Breast epithelium (tissue), 4 donors: ENCODE results near the gene SHISA6. TPM values are rescaled to one million over a fixed set of nuclear protein-coding genes. Genes with fewer than 3 reads are reported as not detected.
"Not testable (repeated sequence)": the region's sequence is repeated elsewhere in the genome, so short reads cannot be mapped to it uniquely, and the experiment has no call there.

Experiments used
- DNase-seq, 2 donors: peaks; one replicate each; pipeline ENCODE4 v3.0.0-alpha.2; 2019; ENCODE audit warnings: low spot score in 2 of 2
- H3K27ac ChIP-seq, 2 donors: fragments of 200-600 bp; sonication (generic) in 1 of 2; one replicate each; pipeline ENCODE4 v1.5.1; 2016 to 2019; ENCODE audit warnings: mild to moderate bottlenecking in 1 of 2
- H3K27me3 ChIP-seq, 2 donors: fragments of 200-600 bp; sonication (generic) in 1 of 2; one replicate each; pipeline versions ENCODE4 v1.5.1 to v1.6.0; 2017 to 2019; ENCODE audit warnings: control low read depth in 1 of 2, mild to moderate bottlenecking in 1 of 2
- H3K36me3 ChIP-seq: fragments of 200-600 bp; one replicate; pipeline ENCODE4 v1.5.1; 2019
- H3K4me1 ChIP-seq, 2 donors: fragments of 200-600 bp; sonication (generic); one replicate each; pipeline ENCODE4 v1.5.1; 2016 to 2019; ENCODE audit warnings: control low read depth in 1 of 2
- H3K4me3 ChIP-seq, 3 donors: fragments of 200-600 bp; sonication (generic); 1 replicate in 2 of 3; 2 replicates in 1 of 3; pipeline ENCODE4 v1.5.1; 2016 to 2019; ENCODE audit warnings: mild to moderate bottlenecking in 3 of 3, moderate library complexity in 2 of 3
- H3K9me3 ChIP-seq, 2 donors: fragments of 200-600 bp; sonication (generic) in 1 of 2; one replicate each; pipeline ENCODE4 v1.5.1; 2016 to 2019; ENCODE audit warnings: control low read depth in 1 of 2
- POLR2A ChIP-seq: fragments of 450-650 bp; IDR thresholded peaks from one replicate; pipeline ENCODE4 v1.6.1; 2016; ENCODE audit warnings: antibody characterized with exemption, mild to moderate bottlenecking, moderate library complexity
- POLR2AphosphoS5 ChIP-seq, 3 donors: sonication (generic); formaldehyde crosslinking; IDR thresholded peaks; one replicate each; pipeline ENCODE4 v1.6.1; 2017; ENCODE audit warnings: antibody characterized with exemption in 3 of 3
- intact Hi-C: fragments of 100-400 bp; cut with DNase I; formaldehyde crosslinking; loops from one replicate; pipeline ENCODE4 v1.15.1; 2023; ENCODE audit warnings: low total_unique reads
- total RNA-seq, 3 donors: library from RNA; depleted of rRNA; stranded (reverse); fragments of >200 nt; gene quantifications; one replicate each; pipeline ENCODE4 v1.1.0, GENCODE V29; 2016
- TF ChIP-seq, protein P1 (sequence below), 3 donors: fragments of 450-650 bp; IDR thresholded peaks; one replicate each; pipeline ENCODE4 v1.5.1; 2016 to 2017; ENCODE audit warnings: antibody characterized with exemption in 3 of 3, mild to moderate bottlenecking in 3 of 3, moderate library complexity in 3 of 3

The SHISA6 gene
- total RNA-seq, 3 donors from 2014 or later = 0.44 to 5.3 (median 3.3) TPM

DNA sequence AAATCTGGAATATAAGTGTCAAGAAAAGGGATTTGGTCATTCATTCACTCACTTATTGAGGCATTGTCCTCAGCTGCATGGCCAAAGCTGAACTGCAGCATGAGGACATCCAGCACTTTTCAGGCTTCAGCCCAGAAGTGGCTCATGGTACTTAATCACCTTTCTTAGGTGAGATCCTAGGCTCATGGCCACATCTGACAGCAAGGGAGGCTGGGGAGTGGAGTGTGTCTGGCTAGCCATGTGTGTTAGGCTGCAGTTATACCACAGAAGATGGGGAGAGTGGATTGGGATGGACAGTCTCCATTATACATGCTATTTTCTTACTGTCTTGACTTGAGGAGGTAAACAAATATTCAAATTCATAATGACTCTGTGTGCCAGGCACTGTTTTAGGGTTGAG is 68.8 kb downstream of the SHISA6 start:
- Histone ChIP-seq H3K27me3 (no peaks in the 10 kb centered on the region), H3K4me3 (no peak overlapping the region), H3K27ac (no peak overlapping the region), H3K4me1 (no peaks in the 10 kb centered on the region), H3K9me3 (no peaks in the 10 kb centered on the region), H3K36me3 (no peaks in the 10 kb centered on the region)
- no peak for TF ChIP-seq POLR2A
- TF ChIP-seq, protein P1, sequence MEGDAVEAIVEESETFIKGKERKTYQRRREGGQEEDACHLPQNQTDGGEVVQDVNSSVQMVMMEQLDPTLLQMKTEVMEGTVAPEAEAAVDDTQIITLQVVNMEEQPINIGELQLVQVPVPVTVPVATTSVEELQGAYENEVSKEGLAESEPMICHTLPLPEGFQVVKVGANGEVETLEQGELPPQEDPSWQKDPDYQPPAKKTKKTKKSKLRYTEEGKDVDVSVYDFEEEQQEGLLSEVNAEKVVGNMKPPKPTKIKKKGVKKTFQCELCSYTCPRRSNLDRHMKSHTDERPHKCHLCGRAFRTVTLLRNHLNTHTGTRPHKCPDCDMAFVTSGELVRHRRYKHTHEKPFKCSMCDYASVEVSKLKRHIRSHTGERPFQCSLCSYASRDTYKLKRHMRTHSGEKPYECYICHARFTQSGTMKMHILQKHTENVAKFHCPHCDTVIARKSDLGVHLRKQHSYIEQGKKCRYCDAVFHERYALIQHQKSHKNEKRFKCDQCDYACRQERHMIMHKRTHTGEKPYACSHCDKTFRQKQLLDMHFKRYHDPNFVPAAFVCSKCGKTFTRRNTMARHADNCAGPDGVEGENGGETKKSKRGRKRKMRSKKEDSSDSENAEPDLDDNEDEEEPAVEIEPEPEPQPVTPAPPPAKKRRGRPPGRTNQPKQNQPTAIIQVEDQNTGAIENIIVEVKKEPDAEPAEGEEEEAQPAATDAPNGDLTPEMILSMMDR (IDR thresholded peaks at IDR 0.05) = no peak
- TF ChIP-seq POLR2AphosphoS5 (IDR thresholded peaks at IDR 0.05) = no peak
- intact Hi-C loops = no loop called here
- DNase-seq = no peak

DNA sequence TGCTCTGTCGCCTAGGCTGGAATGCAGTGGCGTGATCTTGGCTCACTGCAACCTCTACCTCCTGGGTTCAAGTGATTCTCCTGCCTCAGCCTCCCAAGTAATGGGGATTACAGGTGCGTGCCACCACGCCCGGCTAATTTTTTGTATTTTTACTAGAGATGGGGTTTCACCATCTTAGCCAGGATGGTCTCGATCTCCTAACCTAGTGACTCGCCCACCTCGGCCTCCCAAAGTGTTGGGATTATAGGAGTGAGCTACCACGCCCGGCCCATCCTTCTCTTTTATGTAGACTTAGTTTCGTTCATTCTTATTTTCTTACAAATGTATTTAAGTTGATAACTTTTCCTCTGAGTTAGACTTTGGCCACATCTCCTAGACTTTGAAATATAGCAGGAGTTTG is 75.4 kb downstream of the SHISA6 start:
- H3K27me3 ChIP-seq, H3K27ac ChIP-seq, H3K4me1 ChIP-seq, H3K9me3 ChIP-seq, H3K36me3 ChIP-seq, intact Hi-C loops, H3K4me3 ChIP-seq, DNase-seq: not testable (repeated sequence)

DNA sequence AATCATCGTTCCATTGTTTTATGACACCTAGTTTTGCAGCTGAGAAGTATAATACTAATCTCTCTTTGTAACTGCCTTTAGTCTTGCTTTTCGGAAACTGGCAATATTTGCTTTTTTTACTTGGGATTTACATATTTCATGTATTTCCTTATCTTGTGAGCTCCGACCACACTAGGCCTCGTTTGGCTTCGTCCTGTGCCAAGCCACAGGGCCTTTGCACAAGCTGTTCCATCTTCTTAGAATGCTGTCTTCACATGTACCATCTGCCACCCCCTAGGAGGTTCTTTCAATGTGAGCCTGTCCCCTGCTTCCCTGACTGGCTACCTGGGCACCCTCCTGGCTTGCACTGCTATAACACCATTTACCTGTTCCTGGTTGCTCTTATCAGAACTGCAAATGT is 77.2 kb downstream of the SHISA6 start:
- no peak overlapping the region for H3K27ac ChIP-seq
- no peak overlapping the region for H3K4me3 ChIP-seq
- intact Hi-C loops = no loop called here
- H3K9me3 ChIP-seq = no peaks in the 10 kb centered on the region
- DNase-seq = no peak
- H3K36me3 ChIP-seq = no peaks in the 10 kb centered on the region
- H3K4me1 ChIP-seq = no peaks in the 10 kb centered on the region
- no peak for TF ChIP-seq POLR2A
- TF ChIP-seq, protein P1 (IDR thresholded peaks at IDR 0.05) = no peak
- no peak for TF ChIP-seq POLR2AphosphoS5 (IDR thresholded peaks at IDR 0.05)
- no peaks in the 10 kb centered on the region for H3K27me3 ChIP-seq

DNA sequence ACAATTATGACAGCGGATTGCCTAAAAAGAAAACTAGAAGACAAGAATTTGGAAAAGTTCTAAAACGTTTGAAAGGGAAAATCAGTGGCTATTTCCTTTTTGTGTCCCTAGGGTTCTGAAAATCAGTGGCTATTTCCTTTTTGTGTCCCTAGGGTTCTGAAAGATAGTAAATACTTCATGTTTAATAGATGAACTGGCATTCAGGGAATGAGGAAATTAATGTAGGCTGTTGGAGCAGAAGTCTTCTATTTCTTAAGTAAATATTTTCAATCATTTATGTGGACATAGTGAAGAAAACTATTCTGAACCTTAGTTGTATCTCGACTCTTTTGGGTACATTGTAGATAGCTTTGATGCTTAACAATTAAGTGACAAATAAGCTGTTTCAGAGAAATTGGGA is 78.9 kb downstream of the SHISA6 start:
- DNase-seq = no peak
- intact Hi-C loops = no loop called here

DNA sequence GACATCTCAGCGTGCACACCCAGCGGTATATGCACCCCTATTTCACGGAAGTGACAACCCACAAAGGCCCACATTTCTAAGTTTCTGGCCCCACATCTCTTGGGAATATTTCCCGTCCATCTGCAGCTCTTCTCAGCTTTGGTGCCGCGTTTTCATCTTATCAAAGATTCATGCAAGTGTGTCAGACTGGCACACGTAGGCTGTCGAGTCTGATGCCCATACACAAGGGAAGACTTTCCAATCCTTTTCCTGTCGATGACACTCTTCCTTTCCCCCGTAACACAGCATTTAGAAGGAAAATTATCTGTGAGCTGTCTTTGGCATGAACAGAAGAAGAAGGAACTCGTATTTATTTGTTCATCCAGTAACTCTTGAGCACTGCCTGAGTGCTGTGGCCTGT is 83.0 kb downstream of the SHISA6 start:
- TF ChIP-seq, protein P1 (IDR thresholded peaks at IDR 0.05) = no peak
- TF ChIP-seq POLR2AphosphoS5 (IDR thresholded peaks at IDR 0.05) (no peak), POLR2A (no peak)
- Histone ChIP-seq H3K4me1 (no peaks in the 10 kb centered on the region), H3K36me3 (no peaks in the 10 kb centered on the region), H3K4me3 (no peak overlapping the region), H3K9me3 (no peaks in the 10 kb centered on the region), H3K27ac (no peak overlapping the region), H3K27me3 (no peaks in the 10 kb centered on the region)
- DNase-seq = no peak
- intact Hi-C loops = no loop called here

More for the DNA sequence above, 78.9 kb downstream of the SHISA6 start:
- Histone ChIP-seq H3K4me3 (no peak overlapping the region), H3K9me3 (no peaks in the 10 kb centered on the region), H3K36me3 (no peaks in the 10 kb centered on the region), H3K4me1 (no peaks in the 10 kb centered on the region), H3K27me3 (no peaks in the 10 kb centered on the region), H3K27ac (no peak overlapping the region)
- no peak for TF ChIP-seq POLR2A
- TF ChIP-seq, protein P1 (IDR thresholded peaks at IDR 0.05) = no peak
- TF ChIP-seq POLR2AphosphoS5 (IDR thresholded peaks at IDR 0.05) = no peak

DNA sequence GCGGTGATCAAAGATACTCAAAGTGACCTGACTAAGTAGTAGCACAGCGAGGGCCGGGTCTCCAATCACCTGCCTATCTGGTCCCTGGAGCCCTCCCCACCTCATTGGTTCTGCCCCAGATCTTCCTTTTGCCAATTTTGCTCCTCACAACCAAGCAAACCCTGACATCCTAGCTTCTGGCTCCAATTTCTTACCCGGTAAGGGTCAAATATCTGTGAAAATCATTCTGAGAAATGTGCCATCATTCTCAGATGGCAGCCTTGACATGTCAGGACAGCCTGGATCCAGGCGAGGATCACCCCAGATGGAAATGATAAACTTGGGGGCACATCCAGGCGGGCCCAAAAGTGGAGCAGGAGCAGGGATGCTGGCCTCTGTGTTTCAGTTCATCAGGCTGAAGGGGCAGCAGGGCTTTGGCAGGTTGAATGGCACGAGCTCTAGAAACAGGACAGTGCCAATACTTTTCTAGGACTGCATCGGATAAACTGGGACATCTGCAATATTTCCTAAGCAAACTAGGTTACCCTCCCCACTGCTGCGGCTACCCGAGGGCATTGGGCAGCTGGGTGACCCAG is 83.9 kb downstream of the SHISA6 start:
- Histone ChIP-seq H3K27ac (no peak overlapping the region), H3K4me3 (no peak overlapping the region), H3K36me3 (no peaks in the 10 kb centered on the region), H3K9me3 (no peaks in the 10 kb centered on the region), H3K4me1 (no peaks in the 10 kb centered on the region), H3K27me3 (no peaks in the 10 kb centered on the region)
- TF ChIP-seq POLR2A = no peak
- TF ChIP-seq, protein P1 (IDR thresholded peaks at IDR 0.05) = no peak
- TF ChIP-seq POLR2AphosphoS5 (IDR thresholded peaks at IDR 0.05) = no peak
- DNase-seq = no peak
- intact Hi-C loops = no loop called here
